Measurements from ENCODE around the gene ZMYND11. TPM values are rescaled to one million over a fixed set of nuclear protein-coding genes. Genes with fewer than 3 reads are reported as not detected.

The ZMYND11 gene
- total RNA-seq, 1 experiment from 2014 or later = 101 TPM

DNA sequence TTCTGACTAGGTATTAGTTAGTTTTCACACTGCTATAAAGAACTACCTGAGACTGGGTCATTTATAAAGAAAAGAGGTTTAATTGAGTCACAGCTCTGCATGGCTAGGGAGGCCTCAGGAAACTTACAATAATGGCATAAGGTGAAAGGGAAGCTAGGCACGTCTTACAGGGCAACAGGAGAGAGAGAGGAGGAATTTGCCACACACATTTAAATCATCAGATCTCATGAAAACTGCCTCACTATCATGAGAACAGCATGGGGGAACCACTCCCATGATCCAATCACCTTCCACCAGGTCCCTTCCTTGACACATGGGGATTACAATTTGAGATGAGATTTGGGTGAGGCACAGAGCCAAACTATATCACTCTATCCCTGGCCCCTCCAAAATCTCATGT, 40.6 kb upstream of the ZMYND11 start:
- H3K9me3 Mint-ChIP-seq (ENCODE audit: unreplicated experiment) = peaks cover 59% of the 10 kb centered on the region
- CTCF ChIA-PET = no interaction called here
- no peaks in the 10 kb centered on the region for H3K36me3 ChIP-seq (ENCODE audit: control insufficient read depth, insufficient read depth, low read length)
- H3K36me3 Mint-ChIP-seq (ENCODE audit: insufficient read depth, unreplicated experiment) = peaks cover 5% of the 10 kb centered on the region
- POLR2A ChIA-PET = no interaction called here
- H3K4me1 Mint-ChIP-seq (ENCODE audit: low read depth, unreplicated experiment) = peaks cover 6% of the 10 kb centered on the region
- intact Hi-C loops (cut with micrococcal nuclease; ENCODE audit: unreplicated experiment) = no loop called here
- no peak overlapping the region for H3K4me3 Mint-ChIP-seq (ENCODE audit: unreplicated experiment)
- no TSS peak for BruUV-seq (replicated peaks)
- H3K27ac Mint-ChIP-seq (ENCODE audit: unreplicated experiment) = no peak overlapping the region
- TF ChIP-seq, protein P1, sequence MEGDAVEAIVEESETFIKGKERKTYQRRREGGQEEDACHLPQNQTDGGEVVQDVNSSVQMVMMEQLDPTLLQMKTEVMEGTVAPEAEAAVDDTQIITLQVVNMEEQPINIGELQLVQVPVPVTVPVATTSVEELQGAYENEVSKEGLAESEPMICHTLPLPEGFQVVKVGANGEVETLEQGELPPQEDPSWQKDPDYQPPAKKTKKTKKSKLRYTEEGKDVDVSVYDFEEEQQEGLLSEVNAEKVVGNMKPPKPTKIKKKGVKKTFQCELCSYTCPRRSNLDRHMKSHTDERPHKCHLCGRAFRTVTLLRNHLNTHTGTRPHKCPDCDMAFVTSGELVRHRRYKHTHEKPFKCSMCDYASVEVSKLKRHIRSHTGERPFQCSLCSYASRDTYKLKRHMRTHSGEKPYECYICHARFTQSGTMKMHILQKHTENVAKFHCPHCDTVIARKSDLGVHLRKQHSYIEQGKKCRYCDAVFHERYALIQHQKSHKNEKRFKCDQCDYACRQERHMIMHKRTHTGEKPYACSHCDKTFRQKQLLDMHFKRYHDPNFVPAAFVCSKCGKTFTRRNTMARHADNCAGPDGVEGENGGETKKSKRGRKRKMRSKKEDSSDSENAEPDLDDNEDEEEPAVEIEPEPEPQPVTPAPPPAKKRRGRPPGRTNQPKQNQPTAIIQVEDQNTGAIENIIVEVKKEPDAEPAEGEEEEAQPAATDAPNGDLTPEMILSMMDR (IDR thresholded peaks at IDR 0.05; ENCODE audit: insufficient read depth in 1 of 2, low read depth in 1 of 2, low read length in 1 of 2, severe bottlenecking in 1 of 2, unreplicated experiment in 1 of 2) = no peak
- peaks cover 10% of the 10 kb centered on the region for H3K4me1 ChIP-seq
- H3K9me3 ChIP-seq = peaks cover 39% of the 10 kb centered on the region
- no peaks in the 10 kb centered on the region for H3K27me3 ChIP-seq (replicated peaks; ENCODE audit: control insufficient read depth, insufficient read depth, low read length)
- H3K4me3 ChIP-seq (ENCODE audit: low read depth, low read length) = no peak overlapping the region
- no peak for DNase-seq
- no peaks in the 10 kb centered on the region for H3K27me3 Mint-ChIP-seq (ENCODE audit: insufficient read depth, unreplicated experiment)

DNA sequence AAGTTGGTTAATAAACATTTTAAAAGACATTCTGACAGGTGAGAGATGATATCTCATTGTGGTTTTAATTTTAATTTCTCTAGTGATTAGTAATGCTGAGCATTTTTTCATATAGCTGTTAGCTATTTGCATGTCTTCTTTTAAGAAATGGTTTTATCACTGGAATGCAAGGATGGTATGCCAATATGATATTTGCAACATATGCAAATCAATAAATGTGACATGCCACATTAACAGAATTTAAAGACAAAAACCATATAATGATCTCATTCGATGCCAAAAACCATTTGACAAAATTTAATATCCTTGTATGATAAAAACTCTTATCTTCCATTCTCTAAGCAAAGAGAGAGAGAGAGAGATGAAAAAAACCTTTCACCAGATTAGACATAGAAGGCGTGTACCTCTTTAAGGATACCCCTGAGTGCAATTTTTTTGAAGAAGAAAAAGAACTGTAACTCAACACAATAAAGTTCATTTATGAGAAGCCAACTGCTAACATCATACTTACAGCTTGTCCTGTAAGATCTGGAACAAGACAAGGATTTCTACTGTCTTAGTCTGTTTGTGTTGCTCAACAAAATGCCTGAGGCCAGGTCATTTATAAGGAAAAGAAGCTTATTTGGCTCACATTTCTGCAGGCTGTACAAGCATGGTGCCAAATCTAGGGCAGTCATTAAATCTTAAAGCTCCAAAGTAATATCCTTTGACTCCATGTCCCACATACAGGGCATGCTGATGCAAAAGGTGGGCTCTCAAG, 39.7 kb upstream of the ZMYND11 start:
- peaks cover 6% of the 10 kb centered on the region for H3K4me1 Mint-ChIP-seq (ENCODE audit: low read depth, unreplicated experiment)
- peaks cover 5% of the 10 kb centered on the region for H3K36me3 Mint-ChIP-seq (ENCODE audit: insufficient read depth, unreplicated experiment)
- H3K27me3 Mint-ChIP-seq (ENCODE audit: insufficient read depth, unreplicated experiment) = no peaks in the 10 kb centered on the region
- ChIA-PET CTCF (interaction anchor here (0.7 kb wide), 1 partner anchor 27 kb away, joined by 3 read pairs; no protein-coding TSS in a partner anchor), POLR2A (no interaction called here)
- Histone ChIP-seq H3K36me3 (ENCODE audit: control insufficient read depth, insufficient read depth, low read length) (no peaks in the 10 kb centered on the region), H3K27me3 (replicated peaks; ENCODE audit: control insufficient read depth, insufficient read depth, low read length) (no peaks in the 10 kb centered on the region), H3K9me3 (peaks cover 39% of the 10 kb centered on the region), H3K4me1 (peaks cover 10% of the 10 kb centered on the region), H3K4me3 (ENCODE audit: low read depth, low read length) (no peak overlapping the region)
- TF ChIP-seq, protein P1 (IDR thresholded peaks at IDR 0.05; ENCODE audit: insufficient read depth in 1 of 2, low read depth in 1 of 2, low read length in 1 of 2, severe bottlenecking in 1 of 2, unreplicated experiment in 1 of 2) = no peak
- no peak overlapping the region for H3K27ac Mint-ChIP-seq (ENCODE audit: unreplicated experiment)
- H3K4me3 Mint-ChIP-seq (ENCODE audit: unreplicated experiment) = no peak overlapping the region
- peaks cover 61% of the 10 kb centered on the region for H3K9me3 Mint-ChIP-seq (ENCODE audit: unreplicated experiment)
- BruUV-seq (replicated peaks) = no TSS peak
- intact Hi-C loops (cut with micrococcal nuclease; ENCODE audit: unreplicated experiment) = no loop called here
- no peak for DNase-seq

DNA sequence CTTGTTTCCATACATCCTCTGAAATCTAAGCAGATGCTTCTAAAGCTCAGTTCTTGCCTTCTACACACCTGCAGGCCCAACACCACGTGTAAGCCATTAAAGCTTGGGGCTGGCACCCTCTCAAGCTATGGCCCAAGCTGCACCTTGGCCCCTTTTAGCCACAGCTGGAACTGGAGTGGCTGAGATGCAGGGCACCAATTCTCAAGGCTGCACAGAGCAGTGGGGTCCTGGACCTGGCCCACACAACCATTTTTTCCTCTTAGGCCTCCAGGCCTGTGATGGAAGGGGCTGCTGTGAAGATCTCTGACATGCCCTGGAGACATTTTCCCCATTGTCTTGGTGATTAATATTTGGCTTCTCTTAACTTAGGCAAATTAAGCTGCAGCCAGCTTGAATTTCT, 38.8 kb upstream of the ZMYND11 start:
- no peak for DNase-seq
- Mint-ChIP-seq H3K27me3 (ENCODE audit: insufficient read depth, unreplicated experiment) (no peaks in the 10 kb centered on the region), H3K4me1 (ENCODE audit: low read depth, unreplicated experiment) (peaks cover 6% of the 10 kb centered on the region), H3K4me3 (ENCODE audit: unreplicated experiment) (no peak overlapping the region), H3K27ac (ENCODE audit: unreplicated experiment) (no peak overlapping the region), H3K9me3 (ENCODE audit: unreplicated experiment) (peaks cover 61% of the 10 kb centered on the region), H3K36me3 (ENCODE audit: insufficient read depth, unreplicated experiment) (peaks cover 5% of the 10 kb centered on the region)
- Histone ChIP-seq H3K27me3 (replicated peaks; ENCODE audit: control insufficient read depth, insufficient read depth, low read length) (no peaks in the 10 kb centered on the region), H3K4me3 (ENCODE audit: low read depth, low read length) (no peak overlapping the region), H3K36me3 (ENCODE audit: control insufficient read depth, insufficient read depth, low read length) (no peaks in the 10 kb centered on the region), H3K9me3 (peaks cover 42% of the 10 kb centered on the region), H3K4me1 (peaks cover 10% of the 10 kb centered on the region)
- ChIA-PET POLR2A (no interaction called here), CTCF (no interaction called here)
- intact Hi-C loops (cut with micrococcal nuclease; ENCODE audit: unreplicated experiment) = no loop called here
- BruUV-seq (replicated peaks) = no TSS peak
- TF ChIP-seq, protein P1 (IDR thresholded peaks at IDR 0.05; ENCODE audit: insufficient read depth in 1 of 2, low read depth in 1 of 2, low read length in 1 of 2, severe bottlenecking in 1 of 2, unreplicated experiment in 1 of 2) = no peak
